NCI-H2081 (cell line): Measurements from ENCODE around the gene YWHAH.

Experiments used
- DNase-seq, 2 experiments: peaks; one replicate each; lab custom pipeline; 2025; lab: John Stamatoyannopoulos, UW

Gene YWHAH

DNA sequence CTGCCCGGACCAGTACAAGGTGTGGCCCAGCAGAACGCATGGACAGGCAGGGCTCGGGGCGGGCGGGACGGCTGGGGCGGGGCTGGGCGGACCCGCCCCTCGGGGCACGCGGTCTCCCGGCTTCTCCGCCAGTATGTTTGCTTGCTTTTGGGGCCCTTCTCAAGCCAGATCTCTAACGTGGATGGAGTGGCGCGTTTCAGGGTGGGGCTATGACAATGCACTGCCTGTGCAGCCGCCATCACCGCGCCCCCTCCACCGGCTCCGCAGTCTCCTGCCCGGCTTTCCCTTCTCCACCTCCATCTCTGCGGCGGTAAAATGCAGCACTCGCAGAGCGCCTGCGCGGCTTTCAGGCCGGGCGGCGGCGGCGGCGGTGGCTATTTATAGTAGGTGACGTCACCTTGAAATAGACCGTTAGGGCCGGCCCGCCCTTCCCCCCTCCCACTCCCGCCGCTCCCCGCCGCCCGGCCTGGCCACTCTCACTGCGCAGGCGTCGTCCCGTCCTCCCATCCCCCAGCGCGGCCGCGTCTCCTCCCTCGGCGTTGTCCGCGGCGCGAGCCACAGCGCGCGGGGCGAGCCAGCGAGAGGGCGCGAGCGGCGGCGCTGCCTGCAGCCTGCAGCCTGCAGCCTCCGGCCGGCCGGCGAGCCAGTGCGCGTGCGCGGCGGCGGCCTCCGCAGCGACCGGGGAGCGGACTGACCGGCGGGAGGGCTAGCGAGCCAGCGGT lies at the start of gene YWHAH:
Gene YWHAH (plus strand): TSS at position 558 of the 722 bp plus-strand sequence. CDS start 199 bp downstream, outside the sequence.
- DNase-seq, result peak; percentile 82 to 90

DNA sequence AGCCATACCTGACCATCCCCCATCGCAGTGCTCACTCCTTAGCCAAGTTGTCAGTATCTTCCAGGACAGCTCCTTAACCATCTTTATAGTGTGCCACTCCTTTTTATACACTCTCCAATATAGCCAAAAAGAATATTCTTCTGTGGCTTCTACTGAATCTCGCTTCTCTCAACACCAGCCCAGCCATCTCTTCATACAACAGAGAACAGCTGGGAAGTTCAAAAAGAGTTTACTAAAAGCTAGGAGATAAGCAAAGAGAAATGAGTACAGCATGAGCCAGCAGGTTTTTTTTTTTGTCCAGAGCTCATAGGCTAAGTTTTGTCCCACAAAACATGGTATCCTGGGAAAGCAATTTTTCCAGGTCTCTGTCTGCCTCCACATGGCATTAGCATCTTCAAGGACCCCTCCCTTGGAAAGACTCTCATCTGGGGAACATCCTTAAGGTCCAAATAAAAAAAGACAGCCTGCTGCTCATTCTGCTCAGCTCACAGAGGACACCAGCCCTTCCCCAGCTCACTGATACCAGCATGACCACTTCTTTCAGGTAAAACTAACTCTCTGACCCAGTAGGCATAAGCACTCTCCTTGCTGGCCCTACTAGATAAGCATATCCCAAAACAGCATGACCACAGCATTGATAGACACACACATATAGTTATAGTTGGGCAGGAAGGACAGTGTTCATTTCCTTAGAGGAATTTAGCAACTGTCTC lies 48.8 kb upstream of the YWHAH start:
- no peak for DNase-seq

DNA sequence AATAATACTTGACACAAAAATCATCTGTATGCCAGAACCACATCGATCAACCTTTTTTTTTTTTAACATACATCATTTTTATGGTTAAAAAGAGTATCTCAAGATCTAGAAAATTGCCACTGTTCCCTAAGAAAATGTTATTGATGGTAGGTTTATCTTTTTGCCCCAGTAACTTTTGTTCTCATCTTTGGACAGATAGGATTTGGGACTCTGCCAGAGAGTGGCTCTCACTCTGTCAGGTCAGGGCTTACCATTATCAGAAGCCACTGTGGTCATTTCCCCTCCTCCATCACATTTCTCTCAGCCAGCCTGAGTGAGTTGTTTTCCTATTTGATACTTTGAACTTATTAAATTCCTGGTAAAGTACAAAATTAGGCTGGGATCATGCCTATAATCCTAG lies 47.9 kb upstream of the YWHAH start:
- DNase-seq, result no peak

GRCh38 chr22:31897842-31898805 lies 46.2 kb upstream of the YWHAH start:
- DNase-seq, result no peak

DNA sequence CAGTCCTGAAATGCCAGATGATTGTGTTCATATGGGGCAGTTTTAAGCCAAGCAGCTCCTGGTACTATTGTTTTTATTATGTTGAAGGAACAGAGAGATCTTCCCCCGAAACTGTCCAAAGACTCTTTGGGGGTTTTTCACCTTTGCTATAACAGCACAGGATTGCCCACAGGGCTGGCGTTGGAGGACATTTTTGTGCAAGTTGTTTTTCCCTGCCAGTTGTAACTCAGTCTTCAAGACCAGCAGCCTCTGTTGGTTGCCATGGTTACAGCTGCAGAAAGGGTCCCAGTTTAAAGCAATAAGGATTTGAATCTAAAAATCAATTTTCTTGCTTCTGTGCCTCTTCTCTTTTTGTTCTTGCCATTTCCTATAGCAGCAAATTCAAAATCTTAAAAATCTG lies 45.4 kb upstream of the YWHAH start:
- no peak for DNase-seq

- DNase-seq, result no peak
Measured at GRCh38 chr22:31899669-31900068, 44.7 kb upstream of the YWHAH start.

- DNase-seq, result no peak
Measured at GRCh38 chr22:31901388-31902137, 42.8 kb upstream of the YWHAH start.

- DNase-seq, result no peak
Measured at GRCh38 chr22:31904651-31905050, 39.7 kb upstream of the YWHAH start.

DNA sequence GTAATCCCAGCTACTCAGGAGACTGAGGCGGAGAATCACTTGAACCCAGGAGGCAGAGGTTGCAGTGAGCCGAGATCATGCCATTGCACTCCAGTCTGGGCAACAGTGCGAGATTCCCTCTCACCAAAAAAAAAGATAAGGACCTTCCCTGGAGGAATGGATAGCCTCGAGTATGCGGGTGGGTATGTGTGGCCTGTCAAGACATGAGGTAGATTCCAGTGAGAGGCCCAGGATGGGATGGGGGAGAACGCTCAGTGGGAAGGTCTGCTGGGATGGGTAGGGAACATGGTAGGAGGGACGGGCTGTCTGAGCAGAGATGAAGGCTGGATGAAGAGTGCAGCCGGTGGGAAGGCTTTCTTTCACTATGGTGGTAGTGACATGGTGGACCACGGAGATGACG lies 39.0 kb upstream of the YWHAH start:
- DNase-seq, result no peak

DNA sequence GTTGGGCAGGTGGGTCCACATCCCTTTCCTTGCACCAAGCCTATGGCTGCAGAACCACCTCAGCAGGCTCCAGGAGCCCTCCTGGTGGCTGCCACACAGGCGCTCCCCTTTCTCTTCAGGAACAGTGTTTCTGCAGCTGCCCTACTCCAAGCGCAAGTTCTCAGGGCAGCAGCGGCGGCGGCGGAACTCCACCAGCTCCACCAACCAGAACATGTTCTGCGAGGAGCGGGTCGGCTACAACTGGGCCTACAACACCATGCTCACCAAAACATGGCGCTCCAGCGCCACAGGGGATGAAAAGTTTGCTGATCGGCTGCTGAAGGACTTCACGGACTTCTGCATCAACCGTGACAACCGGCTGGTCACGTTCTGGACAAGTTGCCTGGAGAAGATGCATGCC lies 38.2 kb upstream of the YWHAH start:
- DNase-seq, result no peak

DNA sequence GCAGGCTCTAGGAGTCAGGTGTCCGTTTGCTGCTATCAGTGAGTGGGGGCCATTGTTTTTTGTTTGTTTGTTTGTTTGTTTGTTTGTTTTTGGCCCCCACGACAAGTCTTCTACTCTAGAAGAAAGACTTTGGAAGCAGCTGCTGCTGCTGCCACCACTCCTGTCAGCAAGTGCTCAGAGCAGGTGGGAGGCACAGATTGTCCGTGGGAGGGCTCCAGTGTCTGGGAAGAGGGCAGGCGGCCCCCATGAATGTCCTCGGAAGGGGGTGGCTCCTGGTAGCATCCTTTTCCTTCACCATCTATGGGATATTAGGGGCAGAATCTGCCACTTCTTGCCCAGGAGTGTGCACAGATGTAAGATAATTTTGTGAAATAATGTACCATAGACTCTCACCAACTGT lies 37.8 kb upstream of the YWHAH start:
- no peak for DNase-seq

DNA sequence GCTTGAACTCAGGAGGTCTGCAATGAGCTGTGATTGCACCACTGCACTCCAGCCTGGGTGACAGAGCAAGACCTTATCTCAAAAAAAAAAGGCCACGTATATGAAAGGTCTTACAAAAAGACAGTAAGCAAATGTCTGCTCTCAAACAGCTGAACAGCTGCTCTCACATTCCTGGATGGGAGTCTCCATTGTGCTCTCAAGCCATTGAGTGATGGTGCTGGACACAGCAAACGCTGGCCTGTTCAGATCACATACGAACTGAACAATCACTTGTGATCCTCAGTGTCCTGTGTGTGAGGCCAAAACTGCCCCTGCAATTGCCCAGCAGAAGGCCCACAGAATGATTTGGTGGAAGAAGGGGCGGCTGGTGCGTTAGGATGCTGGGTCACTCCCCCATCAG lies 34.4 kb upstream of the YWHAH start:
- DNase-seq, result no peak

GRCh38 chr22:31911565-31912406 lies 32.5 kb upstream of the YWHAH start:
- no peak for DNase-seq

GRCh38 chr22:31912407-31912743 lies 32.0 kb upstream of the YWHAH start:
- no peak for DNase-seq

GRCh38 chr22:31915586-31915985 lies 28.7 kb upstream of the YWHAH start:
- no peak for DNase-seq

- DNase-seq, result no peak
Measured at GRCh38 chr22:31917227-31917921, 27.0 kb upstream of the YWHAH start.

DNA sequence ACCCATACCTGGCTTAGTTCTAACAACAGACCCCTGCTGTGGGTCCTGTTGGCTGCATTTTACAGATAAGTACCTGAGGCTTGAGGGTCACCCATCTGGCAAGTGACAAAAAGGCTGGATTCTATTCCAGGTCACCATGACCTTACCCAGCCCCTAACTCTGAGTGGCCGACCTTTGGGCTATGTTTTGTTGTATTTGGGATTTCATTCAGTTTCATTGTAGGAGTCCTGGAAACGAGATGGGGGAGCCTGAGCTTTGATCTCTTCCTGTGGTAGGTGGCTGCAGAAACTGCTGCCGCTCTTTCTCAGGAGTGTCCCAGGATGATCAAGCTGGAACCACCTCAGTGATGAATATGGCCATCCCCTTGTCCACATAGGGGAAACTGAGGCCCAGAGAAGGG lies 24.6 kb upstream of the YWHAH start:
- no peak for DNase-seq

- no peak for DNase-seq
Measured at GRCh38 chr22:31920306-31920705, 24.0 kb upstream of the YWHAH start.

DNA sequence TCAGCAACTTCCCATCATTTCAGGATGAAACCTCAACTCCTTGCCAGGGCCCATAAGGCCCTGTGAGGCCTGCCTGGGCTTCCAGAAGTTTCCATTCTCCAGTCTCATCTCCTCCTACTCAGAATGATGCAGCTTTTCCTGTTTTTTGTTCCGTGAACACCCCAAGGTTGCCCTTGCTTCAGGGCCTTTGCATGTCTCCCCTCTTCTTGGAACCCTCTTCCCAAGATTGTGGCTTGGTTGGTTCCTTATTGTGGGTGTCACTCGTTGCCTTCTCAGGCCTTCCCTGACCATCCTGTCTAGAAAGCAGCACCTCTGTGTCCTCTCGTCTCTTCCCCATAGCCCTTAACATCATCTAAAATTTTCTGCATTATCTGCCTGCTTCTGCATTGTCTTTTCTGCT lies 23.2 kb upstream of the YWHAH start:
- no peak for DNase-seq

DNA sequence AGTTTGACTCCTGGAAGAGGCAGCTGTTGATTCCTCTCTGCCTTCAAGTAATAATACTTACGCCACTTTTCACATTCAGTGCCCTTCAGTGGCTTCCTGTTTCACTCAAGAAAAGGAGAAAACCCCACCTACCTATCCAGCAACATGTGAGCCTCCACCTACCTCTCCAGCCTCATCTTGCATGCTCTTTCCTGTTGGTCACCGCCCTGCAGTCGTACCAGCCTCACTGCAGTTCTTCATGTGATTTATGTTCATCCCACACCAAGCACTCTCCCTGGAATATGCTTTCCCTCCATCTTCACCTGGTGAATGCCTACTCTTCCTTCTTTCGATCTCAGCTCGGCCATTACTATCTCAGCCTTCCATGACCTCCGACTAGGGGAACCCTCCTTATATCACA lies 21.8 kb upstream of the YWHAH start:
- no peak for DNase-seq
